Measurements from ENCODE around the gene ERN2.

DNA sequence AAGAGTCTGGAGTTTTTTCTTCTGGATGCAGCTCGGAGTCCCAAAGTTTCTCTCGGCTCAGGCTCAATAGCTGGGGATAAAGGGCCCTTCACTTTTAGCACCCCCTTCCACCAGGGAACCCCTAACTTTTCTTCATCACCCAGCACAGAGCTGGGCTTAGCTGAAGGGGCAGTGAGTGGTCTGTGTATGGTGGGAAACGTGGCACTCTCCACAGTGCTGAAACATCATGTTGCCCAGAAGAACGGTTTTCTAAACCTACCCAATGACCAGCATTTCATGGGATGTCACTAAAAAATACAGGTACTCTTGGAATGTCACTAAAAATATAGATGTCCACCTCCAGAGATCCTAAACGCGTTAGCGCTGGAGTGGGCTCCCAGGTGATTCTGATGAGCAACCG is 12.0 kb downstream of the ERN2 start:
- TF ChIP-seq EZH2 (optimal IDR thresholded peaks at IDR 0.05; ENCODE audit: low read depth, low read length) (no peak), CTCF (IDR thresholded peaks at IDR 0.05; ENCODE audit: low read length) (no peak), EZH2phosphoT487 (IDR thresholded peaks at IDR 0.05; ENCODE audit: low read length) (no peak)

All from MM.1S (cell line).